GM12878 (cell line): ENCODE results near the gene RNU1-3.
"Not testable (repeated sequence)": the region's sequence is repeated elsewhere in the genome, so short reads cannot be mapped to it uniquely, and the experiment has no call there.

ENCODE experiments used
- CTCF ChIP-seq, 3 experiments: IDR thresholded peaks in 2 of 3; conservative IDR thresholded peaks in 1 of 3; 2 replicates each; pipeline ENCODE4 v1.5.1; 2011; ENCODE audit warnings: low read depth in 3 of 3, low read length in 3 of 3, mild to moderate bottlenecking in 3 of 3, control low read depth in 2 of 3, moderate library complexity in 2 of 3, inconsistent platforms in 1 of 3, mixed read lengths in 1 of 3; ENCODE audit not compliant: control insufficient read depth in 2 of 3, insufficient read depth in 1 of 3; ENCODE audit errors: extremely low read depth in 1 of 3
- POLR2A ChIP-seq: IDR thresholded peaks from 2 replicates; pipeline ENCODE4 v1.6.1; 2011; ENCODE audit warnings: low read depth, mild to moderate bottlenecking, low read length

- not testable (repeated sequence) for TF ChIP-seq CTCF (IDR thresholded peaks at IDR 0.05 in 2 of 3, conservative IDR thresholded peaks at IDR 0.05 in 1 of 3; ENCODE audit: control insufficient read depth in 2 of 3, extremely low read depth in 1 of 3, insufficient read depth in 1 of 3, low read depth in 3 of 3, low read length in 3 of 3); POLR2A
Observed at GRCh38 chr1:16700138-16700895, 33.6 kb upstream of the RNU1-3 start.
